Natural killer cell (primary cell): ENCODE data around the gene CYP26A1. TPM values are rescaled to one million over a fixed set of nuclear protein-coding genes. Genes with fewer than 3 reads are reported as not detected.

Experiments
- ATAC-seq, 3 donors: fragments of 150-1000 bp in 2 of 3; fragments of 200-7000 bp in 1 of 3; cut with Tn5 transposase; 1 replicate in 1 of 3; 2 replicates in 2 of 3; pipeline ENCODE4 v1.10.0; 2021; ENCODE audit warnings: mild to moderate bottlenecking in 2 of 3, moderate library complexity in 2 of 3
- DNase-seq, 2 donors: peaks; one replicate each; pipeline versions ENCODE4 v3.0.0 to v3.0.0-alpha.2; 2013 to 2021; ENCODE audit warnings: mixed read lengths in 1 of 2
- H3K27ac ChIP-seq: one replicate; pipeline ENCODE4 v1.5.1; 2013; ENCODE audit warnings: mild to moderate bottlenecking, low read length
- H3K27me3 ChIP-seq: one replicate; pipeline ENCODE4 v1.6.1; 2013; ENCODE audit warnings: low read length; ENCODE audit not compliant: control insufficient read depth, insufficient read depth
- H3K36me3 ChIP-seq: one replicate; pipeline ENCODE4 v1.6.1; 2013; ENCODE audit warnings: low read length; ENCODE audit not compliant: control insufficient read depth, insufficient read depth
- H3K4me1 ChIP-seq: one replicate; pipeline ENCODE4 v1.6.1; 2013; ENCODE audit warnings: low read length; ENCODE audit not compliant: control insufficient read depth, insufficient read depth
- H3K4me3 ChIP-seq: one replicate; pipeline ENCODE4 v1.5.1; 2013; ENCODE audit warnings: low read length
- H3K9me3 ChIP-seq: one replicate; pipeline ENCODE4 v1.6.1; 2013; ENCODE audit warnings: low read length; ENCODE audit not compliant: control insufficient read depth, insufficient read depth
- H3K27ac Mint-ChIP-seq, 2 donors: one replicate each; pipeline ENCODE4 v1.8.0; 2022; ENCODE audit warnings: mild to moderate bottlenecking in 2 of 2, mixed read lengths in 2 of 2, moderate library complexity in 1 of 2
- H3K27me3 Mint-ChIP-seq, 2 donors: one replicate each; pipeline ENCODE4 v1.8.0; 2022; ENCODE audit warnings: low read depth in 2 of 2, mixed read lengths in 2 of 2
- H3K36me3 Mint-ChIP-seq: one replicate; pipeline ENCODE4 v1.8.0; 2022; ENCODE audit warnings: mixed read lengths
- H3K4me1 Mint-ChIP-seq, 2 donors: one replicate each; pipeline ENCODE4 v1.8.0; 2022; ENCODE audit warnings: mixed read lengths in 2 of 2
- H3K4me3 Mint-ChIP-seq: one replicate; pipeline ENCODE4 v1.8.0; 2022; ENCODE audit warnings: mild to moderate bottlenecking, moderate library complexity, mixed read lengths
- H3K9me3 Mint-ChIP-seq, 2 donors: one replicate each; pipeline ENCODE4 v1.8.0; 2022; ENCODE audit warnings: mixed read lengths in 2 of 2
- WGBS: methylation state at CpG from one replicate; pipeline ENCODE4 v1.1.7; 2013; ENCODE audit warnings: missing lambda C conversion rate; ENCODE audit not compliant: insufficient coverage; 5-methylcytosine and 5-hydroxymethylcytosine counted together
- intact Hi-C: fragments of 100-400 bp; cut with micrococcal nuclease; formaldehyde crosslinking; loops from one replicate; pipeline ENCODE4 v1.14.2; 2022
- total RNA-seq, 4 donors: library from RNA; stranded (reverse); fragments of 120-200 nt in 1 of 4; gene quantifications; one replicate each; pipeline versions ENCODE4 v1.2.3 to v1.2.4, GENCODE V29; 2013 to 2022
- TF ChIP-seq, protein P1 (sequence below): fragments of 200-600 bp; IDR thresholded peaks from one replicate; pipeline ENCODE4 v1.8.0; 2022; ENCODE audit warnings: antibody characterized with exemption

CYP26A1 gene
- total RNA-seq, 3 donors from 2014 or later (not counting 1 experiment from before 2014, with no cell fraction given) = not detected

DNA sequence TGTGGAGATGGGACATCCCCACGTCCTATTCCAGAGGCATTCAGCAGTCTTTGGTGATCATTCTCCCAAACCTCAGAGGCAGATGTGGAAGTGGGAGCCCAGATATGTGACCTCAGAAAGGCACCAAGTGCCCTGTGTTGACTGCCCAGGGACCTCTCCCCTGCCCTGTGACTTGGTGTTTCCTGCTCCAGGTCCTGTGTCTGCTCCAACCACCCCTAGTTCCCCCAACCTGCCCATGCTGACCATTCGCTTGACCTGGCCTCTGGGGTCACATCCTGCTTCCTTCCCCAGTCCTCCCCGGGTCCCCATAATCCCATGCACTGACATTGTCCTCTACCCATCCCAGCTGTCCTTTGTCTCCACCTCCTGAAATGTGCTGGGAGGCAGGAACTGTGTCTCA, 7.6 kb downstream of the CYP26A1 start:
- no peak overlapping the region for H3K4me3 Mint-ChIP-seq
- Histone ChIP-seq H3K9me3 (no peaks in the 10 kb centered on the region), H3K36me3 (no peaks in the 10 kb centered on the region), H3K4me3 (no peak overlapping the region), H3K4me1 (peaks cover 3% of the 10 kb centered on the region), H3K27ac (no peak overlapping the region), H3K27me3 (peaks cover 3% of the 10 kb centered on the region)
- TF ChIP-seq, protein P1, sequence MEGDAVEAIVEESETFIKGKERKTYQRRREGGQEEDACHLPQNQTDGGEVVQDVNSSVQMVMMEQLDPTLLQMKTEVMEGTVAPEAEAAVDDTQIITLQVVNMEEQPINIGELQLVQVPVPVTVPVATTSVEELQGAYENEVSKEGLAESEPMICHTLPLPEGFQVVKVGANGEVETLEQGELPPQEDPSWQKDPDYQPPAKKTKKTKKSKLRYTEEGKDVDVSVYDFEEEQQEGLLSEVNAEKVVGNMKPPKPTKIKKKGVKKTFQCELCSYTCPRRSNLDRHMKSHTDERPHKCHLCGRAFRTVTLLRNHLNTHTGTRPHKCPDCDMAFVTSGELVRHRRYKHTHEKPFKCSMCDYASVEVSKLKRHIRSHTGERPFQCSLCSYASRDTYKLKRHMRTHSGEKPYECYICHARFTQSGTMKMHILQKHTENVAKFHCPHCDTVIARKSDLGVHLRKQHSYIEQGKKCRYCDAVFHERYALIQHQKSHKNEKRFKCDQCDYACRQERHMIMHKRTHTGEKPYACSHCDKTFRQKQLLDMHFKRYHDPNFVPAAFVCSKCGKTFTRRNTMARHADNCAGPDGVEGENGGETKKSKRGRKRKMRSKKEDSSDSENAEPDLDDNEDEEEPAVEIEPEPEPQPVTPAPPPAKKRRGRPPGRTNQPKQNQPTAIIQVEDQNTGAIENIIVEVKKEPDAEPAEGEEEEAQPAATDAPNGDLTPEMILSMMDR = no peak
- peaks cover 12 to 44% of the 10 kb centered on the region in 2 donors for H3K27me3 Mint-ChIP-seq
- no peak overlapping the region for H3K27ac Mint-ChIP-seq
- 69% methylated on average over 3 of the region's 3 CpGs for WGBS
- no peaks in the 10 kb centered on the region for H3K36me3 Mint-ChIP-seq
- no peak for ATAC-seq
- DNase-seq = no peak
- no peaks in the 10 kb centered on the region for H3K9me3 Mint-ChIP-seq
- H3K4me1 Mint-ChIP-seq = peaks cover 4 to 5% of the 10 kb centered on the region in 2 donors
- intact Hi-C loops = loop anchor here (5.0 kb wide), 1 partner anchor 431 kb away; no protein-coding TSS in a partner anchor

DNA sequence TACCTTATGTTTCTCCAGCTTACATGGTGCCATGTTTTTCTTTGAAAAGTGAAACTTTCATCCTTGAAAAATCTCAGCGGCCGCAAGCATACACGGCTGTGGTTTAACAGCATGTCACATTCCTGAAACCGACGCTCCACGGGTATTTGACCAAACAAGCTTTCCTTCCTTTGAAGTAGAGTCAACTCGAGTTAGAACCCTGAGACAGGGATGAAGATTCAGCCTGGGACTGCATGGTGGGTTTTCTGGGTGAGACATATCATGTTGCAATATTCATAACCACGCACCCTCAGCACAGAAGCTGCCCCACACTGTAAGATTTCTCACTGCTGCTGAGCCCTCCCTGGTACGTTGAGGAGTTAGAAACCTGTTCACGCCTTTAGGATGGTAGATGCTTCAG, 8.1 kb downstream of the CYP26A1 start:
- Mint-ChIP-seq H3K36me3 (no peaks in the 10 kb centered on the region), H3K27ac (no peak overlapping the region), H3K9me3 (no peaks in the 10 kb centered on the region), H3K27me3 (peaks cover 9 to 39% of the 10 kb centered on the region in 2 donors), H3K4me1 (peaks cover 4 to 5% of the 10 kb centered on the region in 2 donors), H3K4me3 (no peak overlapping the region)
- no peaks in the 10 kb centered on the region for H3K9me3 ChIP-seq
- H3K27ac ChIP-seq = no peak overlapping the region
- intact Hi-C loops = loop anchor here (5.0 kb wide), 1 partner anchor 430 kb away; no protein-coding TSS in a partner anchor
- DNase-seq (no peak), ATAC-seq (no peak)
- H3K4me3 ChIP-seq = no peak overlapping the region
- no peaks in the 10 kb centered on the region for H3K36me3 ChIP-seq
- H3K27me3 ChIP-seq = peaks cover 3% of the 10 kb centered on the region
- TF ChIP-seq, protein P1 = no peak
- 74% methylated on average over 9 of the region's 10 CpGs for WGBS
- peaks cover 3% of the 10 kb centered on the region for H3K4me1 ChIP-seq

DNA sequence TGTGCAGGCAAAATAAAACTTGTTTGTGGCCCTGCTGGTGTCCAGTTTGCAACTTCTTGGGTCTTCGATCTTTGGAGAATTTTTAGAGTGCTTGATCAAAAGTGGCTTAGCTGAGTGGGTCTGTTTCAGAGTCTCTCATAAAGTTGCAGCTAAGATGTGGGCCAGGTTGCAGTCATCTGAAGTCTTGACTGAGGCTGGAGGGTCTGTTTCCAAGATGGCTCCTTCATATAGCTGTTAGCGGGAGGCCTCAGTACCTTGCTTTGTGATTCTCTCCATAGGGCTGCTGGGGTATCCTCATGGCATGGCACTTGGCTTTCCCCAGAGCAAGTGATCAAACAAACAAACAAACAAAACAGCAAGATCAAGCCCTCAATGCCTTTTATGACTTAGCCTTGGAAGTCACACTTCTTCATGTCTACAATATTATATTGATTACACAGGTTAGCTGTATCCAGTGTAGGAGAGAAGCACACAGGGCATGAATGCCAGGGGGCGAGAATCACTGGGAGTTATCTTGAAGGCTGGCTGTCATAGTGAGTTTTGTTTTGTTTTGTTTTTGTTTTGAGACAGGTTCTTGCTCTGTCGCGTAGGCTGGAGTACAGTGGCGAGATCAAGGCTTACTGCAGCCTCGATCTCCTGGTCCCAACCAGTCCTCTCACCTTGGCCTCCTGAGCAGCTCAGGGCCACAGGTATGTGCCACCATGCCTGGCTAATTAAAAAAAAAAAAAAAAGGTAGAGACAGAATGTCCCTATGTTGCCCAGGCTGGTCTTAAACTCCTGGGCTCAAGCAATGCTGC, 10.2 kb downstream of the CYP26A1 start:
- H3K4me3 ChIP-seq = no peak overlapping the region
- Mint-ChIP-seq H3K4me1 (peaks cover 4 to 5% of the 10 kb centered on the region in 2 donors), H3K27ac (no peak overlapping the region), H3K4me3 (no peak overlapping the region), H3K27me3 (peaks cover 12 to 33% of the 10 kb centered on the region in 2 donors), H3K36me3 (no peaks in the 10 kb centered on the region), H3K9me3 (no peaks in the 10 kb centered on the region)
- ATAC-seq (no peak), DNase-seq (no peak)
- no peaks in the 10 kb centered on the region for H3K9me3 ChIP-seq
- 88% methylated on average over 7 of the region's 7 CpGs for WGBS
- H3K4me1 ChIP-seq = peaks cover 3% of the 10 kb centered on the region
- H3K27me3 ChIP-seq = no peaks in the 10 kb centered on the region
- H3K36me3 ChIP-seq = no peaks in the 10 kb centered on the region
- TF ChIP-seq, protein P1 = no peak
- H3K27ac ChIP-seq = no peak overlapping the region
- intact Hi-C loops = loop anchor here (5.0 kb wide), 1 partner anchor 428 kb away; no protein-coding TSS in a partner anchor
